HT-29 (cell line): ENCODE measurements around the gene GDF11. TPM values are rescaled to one million over a fixed set of nuclear protein-coding genes. Genes with fewer than 3 reads are reported as not detected.

Experiments used
- DNase-seq: peaks from one replicate; pipeline ENCODE4 v3.0.0-alpha.2; 2015; ENCODE audit warnings: low spot score
- small RNA-seq: library from RNA; depleted of rRNA; stranded (forward); fragments of <200 nt; gene quantifications from one replicate; pipeline ENCODE3, GENCODE V24; 2014
- total RNA-seq: library from RNA; depleted of rRNA; stranded (reverse); fragments of >200 nt; shearing (Covaris generic); gene quantifications from 2 replicates; pipeline ENCODE4 v1.2.3, GENCODE V29; 2014; rRNA removed

The GDF11 gene
- total RNA-seq, 1 experiment from 2014 or later: 2.0 TPM

- DNase-seq: no peak
These were observed 47.0 kb downstream of the GDF11 start for GRCh38 chr12:55789893-55790292.

GRCh38 chr12:55795950-55796349, 53.0 kb downstream of the GDF11 start:
- no peak for DNase-seq

- peak; percentile 45 for DNase-seq
These were observed 54.1 kb downstream of the GDF11 start for GRCh38 chr12:55797068-55797467.

GRCh38 chr12:55797550-55797949, 54.6 kb downstream of the GDF11 start:
- DNase-seq: no peak

Small RNA genes within 50 kb of the gene (small RNA-seq; reads per million reads assigned to genes)
- gene AC009779.1 (not detected), gene RF00017 (not detected)

Other genes starting within 250 kb of the GDF11 start
- not detected in 2 replicates for gene OR6C4, start 193.5 kb upstream of the GDF11 start, total RNA-seq
- not detected in 2 replicates for gene OR2AP1, start 170.7 kb upstream of the GDF11 start, total RNA-seq
- not detected in 2 replicates for gene OR10P1, start 106.2 kb upstream of the GDF11 start, total RNA-seq
- gene ITGA7, start 35.2 kb upstream of the GDF11 start, total RNA-seq: 4.6 and 4.7 TPM in 2 replicates
- 165 and 169 TPM in 2 replicates for gene BLOC1S1, start 27.1 kb upstream of the GDF11 start, total RNA-seq
- 5.3 and 5.7 TPM in 2 replicates for gene RDH5, start 22.7 kb upstream of the GDF11 start, total RNA-seq
- gene CD63, start 14.1 kb upstream of the GDF11 start, total RNA-seq: 867 and 895 TPM in 2 replicates
- gene SARNP, start 74.6 kb downstream of the GDF11 start, total RNA-seq: 39.3 and 47.7 TPM in 2 replicates
- gene ORMDL2, start 74.9 kb downstream of the GDF11 start, total RNA-seq: 35.1 and 46.6 TPM in 2 replicates
- gene DNAJC14, start 86.5 kb downstream of the GDF11 start, total RNA-seq: 30.3 and 35.7 TPM in 2 replicates
- gene MMP19, start 99.8 kb downstream of the GDF11 start, total RNA-seq: not detected in 2 replicates
- 50.5 and 52.1 TPM in 2 replicates for gene PYM1, start 184.8 kb downstream of the GDF11 start, total RNA-seq
- 5.5 and 5.9 TPM in 2 replicates for gene DGKA, start 188.0 kb downstream of the GDF11 start, total RNA-seq
- gene PMEL, start 222.9 kb downstream of the GDF11 start, total RNA-seq: 2.7 and 7.6 TPM in 2 replicates
- gene CDK2, start 223.7 kb downstream of the GDF11 start, total RNA-seq: 46.8 and 49.4 TPM in 2 replicates
- gene RAB5B, start 231.0 kb downstream of the GDF11 start, total RNA-seq: 32.1 and 35.0 TPM in 2 replicates